Measurements from ENCODE around the gene CCDC34.
A peak's percentile ranks its signal among the peaks of the same experiment; 100 is the strongest.

Gene CCDC34, protein sequence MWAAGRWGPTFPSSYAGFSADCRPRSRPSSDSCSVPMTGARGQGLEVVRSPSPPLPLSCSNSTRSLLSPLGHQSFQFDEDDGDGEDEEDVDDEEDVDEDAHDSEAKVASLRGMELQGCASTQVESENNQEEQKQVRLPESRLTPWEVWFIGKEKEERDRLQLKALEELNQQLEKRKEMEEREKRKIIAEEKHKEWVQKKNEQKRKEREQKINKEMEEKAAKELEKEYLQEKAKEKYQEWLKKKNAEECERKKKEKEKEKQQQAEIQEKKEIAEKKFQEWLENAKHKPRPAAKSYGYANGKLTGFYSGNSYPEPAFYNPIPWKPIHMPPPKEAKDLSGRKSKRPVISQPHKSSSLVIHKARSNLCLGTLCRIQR

DNA sequence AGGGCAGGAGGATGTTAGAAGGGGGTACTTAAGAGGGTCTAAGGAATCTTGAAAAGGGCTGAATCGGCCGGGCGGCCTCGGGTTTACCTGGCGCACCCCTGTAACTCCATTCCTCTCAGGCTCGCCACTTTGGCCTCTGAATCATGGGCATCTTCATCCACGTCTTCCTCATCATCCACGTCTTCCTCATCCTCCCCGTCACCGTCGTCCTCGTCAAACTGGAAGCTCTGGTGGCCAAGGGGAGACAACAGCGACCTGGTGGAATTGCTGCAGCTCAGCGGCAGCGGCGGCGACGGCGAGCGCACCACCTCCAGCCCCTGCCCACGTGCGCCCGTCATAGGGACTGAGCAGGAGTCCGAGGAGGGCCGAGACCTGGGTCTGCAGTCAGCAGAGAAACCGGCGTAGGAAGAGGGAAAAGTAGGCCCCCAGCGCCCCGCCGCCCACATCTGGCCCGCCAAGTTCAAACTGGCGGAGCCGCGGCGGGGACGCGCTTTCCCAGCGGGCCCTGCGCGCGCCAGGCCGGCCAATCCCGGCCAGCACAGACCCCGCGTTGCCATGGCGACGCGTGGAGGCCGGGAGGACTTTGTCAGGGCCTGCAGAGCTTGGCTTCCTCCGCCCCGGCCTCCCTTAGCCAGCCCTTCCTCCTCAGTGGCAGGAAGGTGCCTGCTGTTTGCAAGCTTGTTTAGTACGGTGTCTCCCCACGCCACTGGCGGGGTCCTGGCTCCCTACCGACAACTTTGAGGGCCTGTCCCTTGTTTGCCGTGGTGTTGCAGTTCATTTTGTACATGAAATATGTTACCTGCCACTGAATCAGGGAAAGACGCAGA lies at the start of gene CCDC34:
TSS of gene CCDC34 (minus strand) at position 467 of the 827 bp plus-strand sequence. CDS start at position 446, 21 bp downstream.
- no peaks in the 10 kb centered on the region for H3K9me3 Mint-ChIP-seq
- H3K4me3 Mint-ChIP-seq = peak within 1 kb of the TSS; percentile 88
- H3K36me3 Mint-ChIP-seq = no peaks in the 10 kb centered on the region
- H3K4me1 Mint-ChIP-seq = peaks cover 19% of the 10 kb centered on the region
- peak within 1 kb of the TSS; percentile 86 for H3K27ac Mint-ChIP-seq
- peak; percentile 99 for ATAC-seq
- H3K27me3 Mint-ChIP-seq = no peaks in the 10 kb centered on the region

DNA sequence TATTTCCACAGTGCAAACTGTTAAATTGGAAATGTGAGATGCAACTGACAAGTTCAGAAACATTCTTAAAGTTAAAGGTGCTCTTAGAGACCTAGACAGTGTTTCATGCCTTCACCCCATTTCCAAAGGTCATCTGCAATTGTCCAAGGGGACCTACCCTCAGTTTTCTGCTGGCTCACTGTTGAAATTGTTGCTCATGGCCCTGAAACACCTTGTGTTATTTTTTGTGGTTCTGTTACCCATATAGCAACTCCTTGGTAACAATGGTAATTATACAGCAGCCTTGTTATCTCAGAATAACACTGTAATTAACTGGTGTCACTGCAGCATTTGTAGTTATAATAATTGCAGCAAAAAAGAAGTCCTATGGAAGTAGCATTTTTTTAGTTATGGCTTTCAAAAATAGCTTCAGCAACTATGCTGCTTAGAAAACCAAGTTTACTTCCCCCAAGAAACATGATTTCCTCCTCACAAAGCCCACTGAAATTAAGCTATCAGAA lies 49.2 kb upstream of the CCDC34 start:
- Mint-ChIP-seq H3K4me1 (no peaks in the 10 kb centered on the region), H3K36me3 (no peaks in the 10 kb centered on the region), H3K9me3 (no peaks in the 10 kb centered on the region), H3K27ac (no peak overlapping the region), H3K4me3 (no peak overlapping the region), H3K27me3 (no peaks in the 10 kb centered on the region)
- ATAC-seq = no peak

DNA sequence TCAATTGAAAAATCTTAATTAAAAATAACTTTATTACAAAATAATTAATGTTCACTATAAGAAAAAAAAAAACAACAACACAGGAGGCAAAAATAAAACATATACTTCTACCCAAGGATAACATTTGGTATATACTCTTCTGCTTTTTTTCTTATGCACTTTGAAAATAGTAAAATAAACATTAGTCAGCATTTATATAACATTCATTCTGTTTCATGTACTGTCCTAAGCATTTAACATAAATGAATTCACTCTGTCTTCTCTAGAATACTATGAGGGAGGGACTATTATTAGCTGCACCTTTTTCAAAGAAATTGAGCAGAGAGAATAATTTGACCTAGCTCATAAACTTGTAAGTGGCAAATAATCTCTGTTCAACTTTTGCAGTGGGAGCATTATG lies 48.3 kb upstream of the CCDC34 start:
- H3K4me3 Mint-ChIP-seq = no peak overlapping the region
- no peak overlapping the region for H3K27ac Mint-ChIP-seq
- H3K4me1 Mint-ChIP-seq = no peaks in the 10 kb centered on the region
- no peaks in the 10 kb centered on the region for H3K9me3 Mint-ChIP-seq
- no peaks in the 10 kb centered on the region for H3K36me3 Mint-ChIP-seq
- no peak for ATAC-seq
- H3K27me3 Mint-ChIP-seq = no peaks in the 10 kb centered on the region

DNA sequence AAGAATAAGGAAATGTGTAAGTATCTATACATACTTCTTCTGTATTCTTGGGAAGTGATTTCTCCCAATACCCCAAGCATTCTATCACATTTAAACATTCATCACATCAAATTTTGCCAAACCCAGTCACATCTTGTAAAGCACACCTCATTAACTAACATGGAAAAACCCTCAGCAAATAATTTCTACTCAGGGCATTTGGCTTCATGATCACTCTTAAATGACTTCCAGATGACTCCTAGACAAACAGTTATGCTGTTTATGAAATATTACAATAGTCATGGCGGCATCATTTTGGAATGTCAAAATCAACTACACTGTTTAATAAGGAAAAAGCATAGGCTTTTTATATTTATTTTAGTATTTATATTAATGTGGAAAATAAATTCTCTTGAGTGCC lies 47.3 kb upstream of the CCDC34 start:
- ATAC-seq = no peak
- H3K36me3 Mint-ChIP-seq = no peaks in the 10 kb centered on the region
- no peaks in the 10 kb centered on the region for H3K4me1 Mint-ChIP-seq
- H3K4me3 Mint-ChIP-seq = no peak overlapping the region
- no peak overlapping the region for H3K27ac Mint-ChIP-seq
- H3K27me3 Mint-ChIP-seq = no peaks in the 10 kb centered on the region
- no peaks in the 10 kb centered on the region for H3K9me3 Mint-ChIP-seq

DNA sequence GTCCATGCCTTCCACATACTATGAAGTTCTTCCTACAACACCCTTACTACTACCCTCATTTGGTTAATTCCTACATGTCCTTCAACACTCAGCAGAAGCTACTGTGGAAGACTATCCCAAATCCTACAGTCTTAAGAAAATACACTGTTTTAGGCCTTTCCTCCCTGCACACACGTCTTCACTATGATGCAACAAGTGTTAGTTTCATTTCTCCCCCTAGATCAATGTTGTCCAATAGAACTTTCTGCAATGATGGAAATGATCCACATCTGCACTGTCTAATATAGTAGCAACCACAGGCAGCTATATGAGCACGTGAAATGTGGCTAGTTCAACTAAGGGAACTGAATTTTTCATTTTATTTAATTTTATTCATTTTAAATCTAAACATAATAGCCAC lies 46.7 kb upstream of the CCDC34 start:
- no peak for ATAC-seq
- no peaks in the 10 kb centered on the region for H3K36me3 Mint-ChIP-seq
- H3K9me3 Mint-ChIP-seq = no peaks in the 10 kb centered on the region

DNA sequence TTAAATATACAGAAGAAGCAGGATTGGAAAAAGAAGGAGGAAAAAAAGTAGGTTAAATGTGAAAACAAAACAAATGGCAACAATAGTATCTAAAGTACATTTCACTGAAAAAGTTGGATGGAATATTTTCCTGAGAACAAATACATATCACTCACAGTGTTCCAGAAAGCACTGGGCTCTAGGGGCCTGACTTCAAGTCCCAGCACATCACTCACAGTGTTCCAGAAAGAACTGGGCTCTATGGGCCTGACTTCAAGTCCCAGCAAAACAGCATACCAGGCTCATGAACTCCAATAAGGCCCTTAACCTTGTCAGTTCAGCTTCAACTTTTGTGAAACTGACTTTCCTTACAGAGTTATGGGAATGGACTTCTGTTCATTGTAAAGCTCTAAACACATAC lies 46.0 kb upstream of the CCDC34 start:
- no peak overlapping the region for H3K4me3 Mint-ChIP-seq
- H3K9me3 Mint-ChIP-seq = no peaks in the 10 kb centered on the region
- no peak for ATAC-seq
- no peaks in the 10 kb centered on the region for H3K36me3 Mint-ChIP-seq
- no peaks in the 10 kb centered on the region for H3K4me1 Mint-ChIP-seq
- no peak overlapping the region for H3K27ac Mint-ChIP-seq
- H3K27me3 Mint-ChIP-seq = no peaks in the 10 kb centered on the region

More for the DNA sequence above, 46.7 kb upstream of the CCDC34 start:
- H3K4me1 Mint-ChIP-seq = no peaks in the 10 kb centered on the region
- H3K4me3 Mint-ChIP-seq = no peak overlapping the region
- H3K27ac Mint-ChIP-seq = no peak overlapping the region
- H3K27me3 Mint-ChIP-seq = no peaks in the 10 kb centered on the region

DNA sequence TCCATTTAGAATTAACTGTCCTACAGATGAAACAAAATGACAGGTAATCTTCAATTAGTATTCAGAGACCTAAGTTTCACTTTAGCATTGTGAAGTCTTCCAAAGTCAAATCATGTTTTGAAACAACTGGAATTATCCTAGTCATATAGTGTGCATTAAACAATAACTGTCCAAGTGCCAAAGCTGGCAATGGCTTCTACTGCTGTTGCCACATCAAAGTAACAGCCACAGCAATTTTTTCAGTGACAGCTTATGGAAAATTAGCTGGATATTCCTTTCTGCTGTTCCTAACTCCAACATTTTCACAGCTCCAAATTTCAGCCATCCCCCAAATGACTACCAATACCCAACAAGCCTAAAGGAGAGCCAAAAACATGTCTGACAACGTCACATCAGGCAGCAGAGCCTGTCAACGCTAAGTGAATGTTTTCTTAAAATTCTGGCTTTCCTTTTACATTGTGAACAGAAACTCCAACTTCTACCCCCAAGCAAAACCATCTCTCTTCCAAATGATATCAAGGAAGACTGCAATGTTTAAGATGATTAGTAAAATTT lies 45.3 kb upstream of the CCDC34 start:
- Mint-ChIP-seq H3K4me1 (no peaks in the 10 kb centered on the region), H3K36me3 (no peaks in the 10 kb centered on the region), H3K4me3 (no peak overlapping the region), H3K9me3 (no peaks in the 10 kb centered on the region), H3K27ac (no peak overlapping the region), H3K27me3 (no peaks in the 10 kb centered on the region)
- no peak for ATAC-seq

DNA sequence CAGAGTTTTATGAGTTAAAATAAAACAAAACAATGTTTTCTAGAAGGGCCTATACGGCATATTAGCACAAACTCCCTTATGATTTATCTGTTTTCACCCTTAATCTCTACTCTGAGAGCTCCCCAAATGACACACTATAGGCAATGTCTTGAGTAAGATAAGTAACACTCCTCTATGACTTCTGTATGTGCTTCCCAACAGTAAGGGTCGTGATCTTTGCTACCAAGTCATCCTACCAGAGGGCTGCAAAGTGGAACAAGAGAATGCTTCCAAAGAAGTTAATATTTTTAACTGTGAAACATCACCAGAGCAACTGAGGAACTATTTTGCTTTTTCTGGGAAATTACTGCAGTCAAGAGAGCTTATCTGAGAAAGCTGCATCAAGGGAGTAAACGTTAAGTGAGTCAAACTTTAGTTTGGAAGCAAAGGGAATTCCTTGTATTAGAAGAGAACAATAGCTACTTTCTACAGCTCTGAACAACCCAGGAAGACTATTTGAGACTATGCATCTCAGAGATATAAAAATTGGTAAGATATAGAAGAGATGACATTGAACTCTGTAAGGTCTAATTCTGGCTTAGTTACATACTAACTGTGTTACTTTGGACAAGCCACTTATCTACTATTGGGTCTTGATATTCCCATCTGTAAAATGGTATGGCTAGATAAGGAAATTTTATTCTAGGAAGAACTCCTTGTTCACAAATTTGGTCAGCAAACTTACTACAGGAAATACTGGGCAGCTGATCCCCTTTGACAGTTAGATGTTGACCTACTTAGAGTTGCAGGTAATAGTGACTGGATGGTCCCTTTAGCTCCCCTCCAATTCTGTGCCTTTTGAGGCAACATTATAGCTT lies 43.7 kb upstream of the CCDC34 start:
- Mint-ChIP-seq H3K27me3 (no peaks in the 10 kb centered on the region), H3K4me3 (no peak overlapping the region), H3K27ac (no peak overlapping the region), H3K9me3 (no peaks in the 10 kb centered on the region), H3K4me1 (no peaks in the 10 kb centered on the region), H3K36me3 (no peaks in the 10 kb centered on the region)
- no peak for ATAC-seq

DNA sequence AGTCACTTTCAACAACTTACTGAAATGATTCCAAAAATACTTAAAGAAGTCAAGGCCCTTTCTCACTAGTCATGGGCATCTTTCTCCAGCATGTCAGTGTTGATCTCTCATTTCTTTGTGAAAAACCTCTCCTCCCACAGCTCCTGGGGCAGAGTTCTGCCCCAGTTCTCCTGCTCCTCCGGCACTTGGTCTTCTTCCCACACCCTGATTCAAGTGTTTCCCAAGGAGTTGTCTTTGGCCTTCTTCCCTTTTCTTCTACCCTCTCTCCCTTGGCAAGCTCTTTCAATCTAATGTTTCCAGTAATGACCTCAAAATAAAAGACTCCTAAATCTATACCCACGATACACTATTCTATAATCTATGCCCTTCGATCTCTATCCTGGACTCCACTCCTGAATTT lies 42.1 kb upstream of the CCDC34 start:
- H3K27ac Mint-ChIP-seq = no peak overlapping the region
- no peaks in the 10 kb centered on the region for H3K36me3 Mint-ChIP-seq
- no peaks in the 10 kb centered on the region for H3K4me1 Mint-ChIP-seq
- H3K4me3 Mint-ChIP-seq = no peak overlapping the region
- H3K9me3 Mint-ChIP-seq = no peaks in the 10 kb centered on the region
- ATAC-seq = no peak
- no peaks in the 10 kb centered on the region for H3K27me3 Mint-ChIP-seq

DNA sequence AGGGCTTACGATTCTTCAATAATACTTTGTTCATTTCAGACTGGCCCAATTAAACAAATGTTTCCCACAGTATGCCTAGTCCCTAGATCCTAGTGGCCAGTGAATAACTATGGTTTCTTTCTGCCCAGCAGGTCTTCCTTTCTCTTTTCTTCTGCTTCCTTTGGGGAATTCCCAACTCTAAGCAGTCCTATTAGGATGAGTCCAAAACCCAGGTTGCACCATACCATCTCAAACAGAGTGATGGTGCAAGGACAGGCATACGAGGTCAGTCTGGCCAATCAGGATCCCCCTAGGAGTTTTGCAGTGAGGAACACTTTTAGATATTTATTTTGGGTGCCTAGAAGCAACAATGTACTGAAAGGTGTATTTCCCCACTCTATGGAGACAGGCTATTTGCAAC lies 41.4 kb upstream of the CCDC34 start:
- Mint-ChIP-seq H3K9me3 (no peaks in the 10 kb centered on the region), H3K36me3 (no peaks in the 10 kb centered on the region), H3K4me1 (no peaks in the 10 kb centered on the region), H3K27ac (no peak overlapping the region), H3K4me3 (no peak overlapping the region), H3K27me3 (no peaks in the 10 kb centered on the region)
- no peak for ATAC-seq

DNA sequence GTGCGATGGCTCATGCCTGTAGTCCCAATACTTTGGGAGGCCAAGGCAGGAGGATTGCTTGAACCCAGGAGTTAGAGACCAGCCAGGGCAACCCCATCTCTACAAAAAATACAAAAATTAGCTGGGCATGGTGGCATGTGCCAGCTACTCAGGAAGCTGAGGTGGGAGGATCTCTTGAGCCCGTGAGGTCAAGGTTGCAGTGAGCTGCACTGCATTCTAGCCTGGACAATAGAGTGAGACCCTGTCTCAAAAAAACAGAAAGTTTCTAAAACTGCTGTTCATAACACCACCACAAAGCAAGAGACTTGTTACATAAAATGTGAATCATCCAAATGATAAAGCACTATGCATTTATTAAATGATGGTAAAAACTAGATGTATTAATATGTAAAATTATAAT lies 40.2 kb upstream of the CCDC34 start:
- no peak overlapping the region for H3K4me3 Mint-ChIP-seq
- H3K9me3 Mint-ChIP-seq = no peaks in the 10 kb centered on the region
- H3K36me3 Mint-ChIP-seq = no peaks in the 10 kb centered on the region
- H3K27ac Mint-ChIP-seq = no peak overlapping the region
- no peak for ATAC-seq
- H3K27me3 Mint-ChIP-seq = no peaks in the 10 kb centered on the region
- H3K4me1 Mint-ChIP-seq = no peaks in the 10 kb centered on the region

DNA sequence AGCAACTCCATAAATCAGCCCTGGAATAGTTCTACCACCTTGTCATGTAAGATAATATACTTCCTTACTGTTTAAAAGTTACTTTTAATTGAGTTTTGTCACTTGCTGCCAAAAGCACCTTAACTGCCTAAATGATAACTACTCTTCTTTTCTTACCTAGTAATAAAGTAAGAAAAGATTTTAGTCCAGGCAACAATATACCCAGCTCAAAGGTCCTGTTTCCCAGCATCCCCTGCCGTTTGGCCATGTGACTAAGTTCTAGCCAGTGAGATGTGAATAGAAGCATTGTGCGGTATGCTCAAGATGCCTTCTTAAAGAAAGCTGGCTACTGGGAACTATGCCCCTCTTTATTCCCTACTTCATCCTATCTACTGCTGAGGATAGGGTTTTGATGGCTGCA lies 39.4 kb upstream of the CCDC34 start:
- H3K27me3 Mint-ChIP-seq = no peaks in the 10 kb centered on the region
- H3K27ac Mint-ChIP-seq = no peak overlapping the region
- no peaks in the 10 kb centered on the region for H3K4me1 Mint-ChIP-seq
- H3K9me3 Mint-ChIP-seq = no peaks in the 10 kb centered on the region
- ATAC-seq = no peak
- no peak overlapping the region for H3K4me3 Mint-ChIP-seq
- H3K36me3 Mint-ChIP-seq = no peaks in the 10 kb centered on the region

DNA sequence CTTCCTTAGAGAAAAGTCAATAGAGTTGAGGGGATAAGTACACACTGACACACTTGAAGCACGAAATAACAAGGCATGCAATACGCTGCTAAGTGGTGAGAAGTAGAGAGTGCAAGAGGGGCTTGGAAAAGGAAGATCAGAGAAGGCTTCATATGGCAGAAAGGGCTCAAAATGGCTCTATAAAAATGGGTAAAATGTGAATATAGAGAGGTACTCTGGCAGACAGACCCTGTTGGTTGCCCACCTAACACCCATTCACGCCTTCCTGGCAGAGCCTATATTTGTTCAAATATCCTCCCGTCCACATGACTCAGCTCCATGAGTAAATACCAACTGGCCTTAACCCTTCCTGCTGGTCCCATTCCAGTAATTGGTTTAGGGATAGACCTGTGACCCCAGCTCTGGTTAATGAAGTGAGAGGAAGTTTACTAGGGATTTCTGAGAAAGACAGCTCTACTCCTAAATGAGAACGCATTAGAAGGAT lies 38.9 kb upstream of the CCDC34 start:
- Mint-ChIP-seq H3K27ac (no peak overlapping the region), H3K36me3 (no peaks in the 10 kb centered on the region), H3K9me3 (no peaks in the 10 kb centered on the region), H3K4me1 (no peaks in the 10 kb centered on the region), H3K27me3 (no peaks in the 10 kb centered on the region), H3K4me3 (no peak overlapping the region)
- ATAC-seq = no peak

DNA sequence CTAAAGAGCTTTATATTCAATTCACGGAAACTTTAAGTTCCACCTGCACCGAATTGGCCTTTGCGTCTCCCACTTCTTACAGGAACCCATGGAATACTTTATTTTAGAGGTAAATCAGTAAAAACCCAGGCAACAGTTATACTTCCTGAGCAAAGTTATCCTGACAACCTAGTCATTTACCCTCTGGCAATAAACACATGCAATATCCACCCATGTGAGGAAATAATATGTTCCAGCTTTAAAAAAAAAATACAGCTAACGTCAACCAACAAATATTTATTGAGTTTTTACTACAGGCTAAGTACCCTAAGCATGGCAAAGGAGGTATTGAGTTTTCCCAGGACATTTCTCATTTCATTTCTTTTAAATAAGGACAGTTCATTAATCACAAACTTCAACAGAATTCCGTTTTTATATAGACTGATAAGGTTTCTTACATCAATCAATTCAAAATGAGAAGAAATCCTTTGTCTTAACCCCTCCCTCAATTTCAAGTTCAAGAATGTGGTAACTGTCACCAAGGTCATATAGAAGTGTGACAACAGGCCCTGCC lies 38.3 kb upstream of the CCDC34 start:
- no peak overlapping the region for H3K4me3 Mint-ChIP-seq
- ATAC-seq = no peak
- no peaks in the 10 kb centered on the region for H3K36me3 Mint-ChIP-seq
- H3K27ac Mint-ChIP-seq = no peak overlapping the region
- no peaks in the 10 kb centered on the region for H3K4me1 Mint-ChIP-seq
- no peaks in the 10 kb centered on the region for H3K27me3 Mint-ChIP-seq
- no peaks in the 10 kb centered on the region for H3K9me3 Mint-ChIP-seq
